OCI-LY7 (cell line): Measurements from ENCODE around the gene DOCK4.

ENCODE experiments used
- CTCF ChIP-seq: fragments of 200-600 bp; sonication (generic); conservative IDR thresholded peaks from 2 replicates; pipeline ENCODE4 v1.5.1; 2014; ENCODE audit warnings: mild to moderate bottlenecking, antibody characterized with exemption, low read length, moderate library complexity, mixed read lengths
- EZH2phosphoT487 ChIP-seq: fragments of 200-600 bp; sonication (generic); IDR thresholded peaks from 2 replicates; pipeline ENCODE4 v1.6.1; 2018; ENCODE audit warnings: low read depth, borderline replicate concordance, mild to moderate bottlenecking, mixed run types, antibody characterized with exemption, low read length, moderate library complexity, mixed read lengths

GRCh38 chr7:111710839-111711380 lies 495.3 kb downstream of the DOCK4 start:
- TF ChIP-seq CTCF (no peak), EZH2phosphoT487 (no peak)
